CD14-positive monocyte (primary cell): ENCODE measurements around the gene AOPEP. TPM values are rescaled to one million over a fixed set of nuclear protein-coding genes. Genes with fewer than 3 reads are reported as not detected.

Experiments used
- DNase-seq, 3 donors: peaks; one replicate each; pipeline ENCODE4 v3.0.0-alpha.2; 2011 to 2022
- H2AFZ ChIP-seq: 2 replicates; pipeline ENCODE4 v1.6.0; 2012; ENCODE audit warnings: mild to moderate bottlenecking, low read depth, low read length, inconsistent platforms; ENCODE audit not compliant: insufficient read depth, poor library complexity, severe bottlenecking
- H3K27ac ChIP-seq, 2 donors: 1 replicate in 1 of 2; 2 replicates in 1 of 2; pipeline ENCODE4 v1.5.1; 2012 to 2013; ENCODE audit warnings: low read length in 2 of 2, control low read depth in 1 of 2, inconsistent platforms in 1 of 2, low read depth in 1 of 2, mild to moderate bottlenecking in 1 of 2
- H3K27me3 ChIP-seq, 2 donors: one replicate each; pipeline versions ENCODE4 v1.6.0 to v1.6.1; 2011 to 2013; ENCODE audit warnings: low read length in 2 of 2; ENCODE audit not compliant: control insufficient read depth in 2 of 2, insufficient read depth in 2 of 2
- H3K36me3 ChIP-seq, 2 donors: replicated peaks in 1 of 2; 1 replicate in 1 of 2; 2 replicates in 1 of 2; pipeline versions ENCODE4 v1.5.1 to v1.6.1; 2012 to 2013; ENCODE audit warnings: low read length in 2 of 2, control low read depth in 1 of 2, inconsistent platforms in 1 of 2, mild to moderate bottlenecking in 1 of 2; ENCODE audit not compliant: insufficient read depth in 2 of 2, control insufficient read depth in 1 of 2
- H3K4me1 ChIP-seq, 2 donors: 1 replicate in 1 of 2; 2 replicates in 1 of 2; pipeline versions ENCODE4 v1.5.1 to v1.6.1; 2012 to 2013; ENCODE audit warnings: low read length in 2 of 2, control low read depth in 1 of 2, inconsistent platforms in 1 of 2, mild to moderate bottlenecking in 1 of 2, moderate library complexity in 1 of 2; ENCODE audit not compliant: insufficient read depth in 2 of 2, control insufficient read depth in 1 of 2
- H3K4me2 ChIP-seq: replicated peaks from 2 replicates; pipeline ENCODE3; 2012; ENCODE audit warnings: low read length, moderate library complexity, mild to moderate bottlenecking; ENCODE audit not compliant: poor library complexity, severe bottlenecking; ENCODE audit errors: extremely low read depth
- H3K4me3 ChIP-seq, 3 experiments: fragments of 200-600 bp in 1 of 3; sonication (generic) in 1 of 3; replicated peaks in 1 of 3; 1 replicate in 2 of 3; 2 replicates in 1 of 3; pipeline ENCODE4 v1.5.1; 2011 to 2013; ENCODE audit warnings: low read length in 3 of 3, mild to moderate bottlenecking in 3 of 3, control low read depth in 2 of 3, low read depth in 2 of 3, inconsistent platforms in 1 of 3, moderate library complexity in 1 of 3
- H3K79me2 ChIP-seq: 2 replicates; pipeline ENCODE4 v1.6.0; 2012; ENCODE audit warnings: mild to moderate bottlenecking, control low read depth, inconsistent platforms, low read length, moderate library complexity; ENCODE audit not compliant: insufficient read depth
- H3K9ac ChIP-seq: 2 replicates; pipeline ENCODE4 v1.6.0; 2017; ENCODE audit warnings: low read length, mild to moderate bottlenecking; ENCODE audit not compliant: insufficient read depth, poor library complexity, severe bottlenecking
- H3K9me3 ChIP-seq, 2 donors: replicated peaks in 1 of 2; 1 replicate in 1 of 2; 2 replicates in 1 of 2; pipeline versions ENCODE4 v1.5.1 to v1.6.1; 2012 to 2013; ENCODE audit warnings: low read length in 2 of 2, control low read depth in 1 of 2; ENCODE audit not compliant: control insufficient read depth in 1 of 2, insufficient read depth in 1 of 2
- H4K20me1 ChIP-seq: 2 replicates; pipeline ENCODE4 v1.6.0; 2012; ENCODE audit warnings: mild to moderate bottlenecking, low read length, control low read depth, moderate library complexity; ENCODE audit not compliant: insufficient read depth
- H3K27ac Mint-ChIP-seq, 7 donors: one replicate each; pipeline ENCODE4 v1.8.0; 2020; ENCODE audit warnings: mild to moderate bottlenecking in 7 of 7, mixed read lengths in 7 of 7, moderate library complexity in 6 of 7, inconsistent platforms in 2 of 7
- H3K27me3 Mint-ChIP-seq, 3 donors: one replicate each; pipeline ENCODE4 v1.8.0; 2021 to 2022; ENCODE audit warnings: low read depth in 3 of 3, mild to moderate bottlenecking in 3 of 3, mixed read lengths in 3 of 3, moderate library complexity in 3 of 3, inconsistent platforms in 1 of 3
- H3K36me3 Mint-ChIP-seq, 2 donors: one replicate each; pipeline ENCODE4 v1.8.0; 2020; ENCODE audit warnings: mixed read lengths in 2 of 2, inconsistent platforms in 1 of 2, mild to moderate bottlenecking in 1 of 2
- H3K4me1 Mint-ChIP-seq: one replicate; pipeline ENCODE4 v1.8.0; 2020; ENCODE audit warnings: mild to moderate bottlenecking, mixed read lengths
- H3K4me3 Mint-ChIP-seq, 2 donors: one replicate each; pipeline ENCODE4 v1.8.0; 2020; ENCODE audit warnings: mild to moderate bottlenecking in 2 of 2, mixed read lengths in 2 of 2, moderate library complexity in 1 of 2
- H3K9me3 Mint-ChIP-seq, 7 donors: one replicate each; pipeline ENCODE4 v1.8.0; 2020 to 2022; ENCODE audit warnings: mixed read lengths in 7 of 7, mild to moderate bottlenecking in 6 of 7, moderate library complexity in 6 of 7, inconsistent platforms in 2 of 7
- WGBS: methylation state at CpG from one replicate; pipeline ENCODE4 v1.1.5; 2013; ENCODE audit warnings: missing lambda C conversion rate; ENCODE audit not compliant: insufficient coverage; 5-methylcytosine and 5-hydroxymethylcytosine counted together
- intact Hi-C, 2 donors: fragments of 100-400 bp; cut with micrococcal nuclease; formaldehyde crosslinking; loops; one replicate each; pipeline versions ENCODE4 v1.15.0 to v1.15.1; 2023
- polyA plus RNA-seq, 3 donors: library from polyadenylated mRNA; depleted of rRNA in 1 of 3; unstranded in 2 of 3; stranded (reverse) in 1 of 3; fragments of 300-500 nt in 2 of 3; fragments of >200 nt in 1 of 3; fragmentation: Illumina TruSeq in 2 of 3; gene quantifications; 1 replicate in 2 of 3; 2 replicates in 1 of 3; pipeline ENCODE4 v1.2.3, GENCODE V29; 2012 to 2021
- TF ChIP-seq, protein P1 (sequence below): fragments of 200-600 bp; IDR thresholded peaks from one replicate; pipeline ENCODE4 v1.8.0; 2022; ENCODE audit warnings: antibody characterized with exemption, mild to moderate bottlenecking

Gene AOPEP
- polyA plus RNA-seq, 3 donors, result 3.0 to 4.1 (median 3.1) TPM

DNA sequence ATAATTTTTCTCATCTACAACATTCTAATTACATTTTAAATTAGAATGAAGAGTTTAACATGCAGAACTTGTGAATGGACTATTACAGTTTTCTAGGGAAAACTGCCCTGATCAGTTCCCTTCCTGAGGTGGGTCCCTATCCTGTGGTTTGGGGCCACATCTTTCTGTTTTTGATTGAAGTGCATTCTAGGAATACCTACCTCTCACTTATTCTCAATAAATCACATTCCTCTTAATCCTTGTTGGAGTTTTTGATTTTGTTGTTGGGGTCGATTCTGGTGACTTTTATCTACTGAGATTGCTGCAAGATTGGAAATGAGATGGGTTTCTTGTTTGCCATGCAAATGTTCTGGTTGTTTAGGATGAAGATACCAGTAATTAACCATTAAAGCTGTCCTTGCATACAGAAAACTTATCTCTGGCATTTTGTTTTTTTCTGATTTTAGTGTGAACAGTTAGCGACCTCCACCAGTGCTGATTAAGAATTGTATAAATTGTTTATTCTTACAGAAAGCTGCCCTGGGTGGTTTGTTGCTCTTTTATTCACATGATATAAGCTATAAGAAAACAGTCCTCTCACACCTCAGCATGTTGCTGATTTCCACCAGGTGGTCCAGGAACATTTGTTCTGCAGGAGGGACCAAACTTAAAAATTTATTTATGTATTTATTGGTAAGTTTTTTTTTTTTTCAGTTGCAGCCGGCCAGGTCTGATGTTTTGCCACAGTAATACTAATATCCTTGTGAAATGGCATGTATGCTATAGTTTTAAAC, 321.1 kb downstream of the AOPEP start:
- Histone ChIP-seq H3K4me3 (peak overlapping the region in 1 of 3 experiments; percentile 80), H3K9me3 (peaks cover 0 to 4% of the 10 kb centered on the region in 2 donors), H3K27me3 (peaks cover 16 to 36% of the 10 kb centered on the region in 2 donors), H3K9ac (no peak overlapping the region), H2AFZ (peak overlapping the region; percentile 87), H3K79me2 (no peaks in the 10 kb centered on the region), H4K20me1 (no peaks in the 10 kb centered on the region), H3K27ac (no peak overlapping the region), H3K4me2 (peak overlapping the region; percentile 86), H3K4me1 (peaks cover 14 to 18% of the 10 kb centered on the region in 2 donors), H3K36me3 (no peaks in the 10 kb centered on the region)
- H3K9me3 Mint-ChIP-seq, result peaks cover 0 to 5% (median 2%) of the 10 kb centered on the region in 7 donors
- H3K4me1 Mint-ChIP-seq, result peaks cover 18% of the 10 kb centered on the region
- intact Hi-C loops, result no loop called here
- H3K27me3 Mint-ChIP-seq, result peaks cover 25 to 35% (median 26%) of the 10 kb centered on the region in 3 donors
- TF ChIP-seq, protein P1, sequence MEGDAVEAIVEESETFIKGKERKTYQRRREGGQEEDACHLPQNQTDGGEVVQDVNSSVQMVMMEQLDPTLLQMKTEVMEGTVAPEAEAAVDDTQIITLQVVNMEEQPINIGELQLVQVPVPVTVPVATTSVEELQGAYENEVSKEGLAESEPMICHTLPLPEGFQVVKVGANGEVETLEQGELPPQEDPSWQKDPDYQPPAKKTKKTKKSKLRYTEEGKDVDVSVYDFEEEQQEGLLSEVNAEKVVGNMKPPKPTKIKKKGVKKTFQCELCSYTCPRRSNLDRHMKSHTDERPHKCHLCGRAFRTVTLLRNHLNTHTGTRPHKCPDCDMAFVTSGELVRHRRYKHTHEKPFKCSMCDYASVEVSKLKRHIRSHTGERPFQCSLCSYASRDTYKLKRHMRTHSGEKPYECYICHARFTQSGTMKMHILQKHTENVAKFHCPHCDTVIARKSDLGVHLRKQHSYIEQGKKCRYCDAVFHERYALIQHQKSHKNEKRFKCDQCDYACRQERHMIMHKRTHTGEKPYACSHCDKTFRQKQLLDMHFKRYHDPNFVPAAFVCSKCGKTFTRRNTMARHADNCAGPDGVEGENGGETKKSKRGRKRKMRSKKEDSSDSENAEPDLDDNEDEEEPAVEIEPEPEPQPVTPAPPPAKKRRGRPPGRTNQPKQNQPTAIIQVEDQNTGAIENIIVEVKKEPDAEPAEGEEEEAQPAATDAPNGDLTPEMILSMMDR, result no peak
- WGBS, result no CpG with 5 or more reads among the region's 3 CpGs
- DNase-seq, result no peak
- peaks cover 7 to 14% of the 10 kb centered on the region in 2 donors for H3K36me3 Mint-ChIP-seq
- H3K27ac Mint-ChIP-seq, result no peak overlapping the region
- H3K4me3 Mint-ChIP-seq, result peak overlapping the region in 1 of 2 donors; percentile 81

DNA sequence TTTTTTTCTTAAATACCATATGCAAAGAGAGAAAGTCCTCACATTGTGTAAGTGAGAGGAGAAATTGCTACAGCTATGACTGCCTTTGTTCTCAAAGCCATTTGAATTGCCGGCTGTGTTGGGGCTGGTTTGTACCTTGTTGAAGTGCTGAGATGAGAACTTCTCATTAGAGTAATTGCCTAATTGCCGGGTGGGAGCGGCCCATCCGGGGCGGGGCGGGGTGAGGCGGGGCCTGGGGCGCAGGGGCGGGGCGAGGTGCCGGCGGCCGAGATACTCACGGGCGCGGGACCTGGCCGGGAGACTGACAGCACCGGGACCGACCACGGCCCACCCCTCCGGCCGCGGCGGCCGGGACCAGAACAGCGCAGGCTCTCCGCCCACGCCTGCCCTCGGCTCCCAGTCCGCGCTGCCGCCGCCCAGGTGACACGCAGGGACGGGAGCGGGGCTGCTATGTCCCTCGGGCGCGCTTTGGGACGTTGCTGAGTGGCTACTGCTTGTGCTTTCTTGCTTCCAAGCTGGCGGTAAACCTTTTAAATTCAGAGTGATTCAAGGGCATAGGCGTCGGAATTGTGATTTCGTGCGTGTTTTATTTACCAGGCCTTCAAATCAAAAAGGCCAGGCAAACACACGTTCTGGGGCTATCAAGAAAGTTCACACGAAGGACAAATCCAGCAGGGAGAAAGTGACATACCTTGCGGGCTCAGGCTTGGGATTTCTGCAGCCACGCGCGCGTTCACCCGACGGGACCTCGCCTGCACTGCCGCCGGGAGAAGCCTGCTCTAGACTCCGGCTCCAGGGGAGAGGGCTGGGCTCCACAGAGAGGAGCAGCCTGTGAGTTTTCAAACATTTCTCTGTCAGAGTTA, 322.0 kb downstream of the AOPEP start:
- Mint-ChIP-seq H3K27me3 (peaks cover 25 to 37% (median 27%) of the 10 kb centered on the region in 3 donors), H3K36me3 (peaks cover 7 to 16% of the 10 kb centered on the region in 2 donors), H3K4me3 (peak overlapping the region; percentile 84 to 94), H3K9me3 (peaks cover 0 to 5% (median 2%) of the 10 kb centered on the region in 7 donors), H3K27ac (peak overlapping the region in 2 of 7 donors; percentile 37 to 78), H3K4me1 (peaks cover 18% of the 10 kb centered on the region)
- Histone ChIP-seq H3K27ac (no peak overlapping the region), H3K36me3 (no peaks in the 10 kb centered on the region), H4K20me1 (no peaks in the 10 kb centered on the region), H3K79me2 (no peaks in the 10 kb centered on the region), H3K9me3 (peaks cover 0 to 4% of the 10 kb centered on the region in 2 donors), H3K27me3 (peaks cover 16 to 36% of the 10 kb centered on the region in 2 donors), H3K4me2 (peak overlapping the region; percentile 86), H3K9ac (peak overlapping the region; percentile 60), H3K4me1 (peaks cover 14 to 18% of the 10 kb centered on the region in 2 donors), H3K4me3 (peak overlapping the region; percentile 49 to 80 (median 75)), H2AFZ (peak overlapping the region; percentile 87)
- TF ChIP-seq, protein P1, result no peak
- DNase-seq, result peak; percentile 36 to 51 (median 45)
- WGBS, result under 1% methylated on average over 56 of the region's 58 CpGs
- intact Hi-C loops, result no loop called here
